SH-SY5Y (cell line): Measurements from ENCODE around the gene POR.

Source experiments
- GATA2 ChIP-seq: IDR thresholded peaks from 2 replicates; pipeline ENCODE4 v1.6.1; 2011; ENCODE audit warnings: mild to moderate bottlenecking, low read depth, low read length
- GATA3 ChIP-seq: IDR thresholded peaks from 2 replicates; pipeline ENCODE4 v1.6.1; 2011; ENCODE audit warnings: low read depth, mild to moderate bottlenecking, low read length, moderate library complexity

The POR gene

GRCh38 chr7:76016191-76016947, 101.4 kb downstream of the POR start:
- TF ChIP-seq GATA3 (no peak), GATA2 (no peak)

- no peak for TF ChIP-seq GATA2
- TF ChIP-seq GATA3, result no peak
These were observed 105.2 kb downstream of the POR start for GRCh38 chr7:76020031-76020714.

GRCh38 chr7:76022026-76022780, 107.2 kb downstream of the POR start:
- TF ChIP-seq GATA2, result no peak
- TF ChIP-seq GATA3, result no peak

- TF ChIP-seq GATA3, result no peak
- TF ChIP-seq GATA2, result no peak
These were observed 108.0 kb downstream of the POR start for GRCh38 chr7:76023002-76023401.

- TF ChIP-seq GATA2, result no peak
- TF ChIP-seq GATA3, result no peak
These were observed 117.0 kb downstream of the POR start for GRCh38 chr7:76031964-76032363.
